ENCODE results near the gene FGD5. TPM values are rescaled to one million over a fixed set of nuclear protein-coding genes. Genes with fewer than 3 reads are reported as not detected.

The FGD5 gene
- total and polyA plus RNA-seq, 11 donors: 6.4 to 22.5 (median 14.9) TPM

DNA sequence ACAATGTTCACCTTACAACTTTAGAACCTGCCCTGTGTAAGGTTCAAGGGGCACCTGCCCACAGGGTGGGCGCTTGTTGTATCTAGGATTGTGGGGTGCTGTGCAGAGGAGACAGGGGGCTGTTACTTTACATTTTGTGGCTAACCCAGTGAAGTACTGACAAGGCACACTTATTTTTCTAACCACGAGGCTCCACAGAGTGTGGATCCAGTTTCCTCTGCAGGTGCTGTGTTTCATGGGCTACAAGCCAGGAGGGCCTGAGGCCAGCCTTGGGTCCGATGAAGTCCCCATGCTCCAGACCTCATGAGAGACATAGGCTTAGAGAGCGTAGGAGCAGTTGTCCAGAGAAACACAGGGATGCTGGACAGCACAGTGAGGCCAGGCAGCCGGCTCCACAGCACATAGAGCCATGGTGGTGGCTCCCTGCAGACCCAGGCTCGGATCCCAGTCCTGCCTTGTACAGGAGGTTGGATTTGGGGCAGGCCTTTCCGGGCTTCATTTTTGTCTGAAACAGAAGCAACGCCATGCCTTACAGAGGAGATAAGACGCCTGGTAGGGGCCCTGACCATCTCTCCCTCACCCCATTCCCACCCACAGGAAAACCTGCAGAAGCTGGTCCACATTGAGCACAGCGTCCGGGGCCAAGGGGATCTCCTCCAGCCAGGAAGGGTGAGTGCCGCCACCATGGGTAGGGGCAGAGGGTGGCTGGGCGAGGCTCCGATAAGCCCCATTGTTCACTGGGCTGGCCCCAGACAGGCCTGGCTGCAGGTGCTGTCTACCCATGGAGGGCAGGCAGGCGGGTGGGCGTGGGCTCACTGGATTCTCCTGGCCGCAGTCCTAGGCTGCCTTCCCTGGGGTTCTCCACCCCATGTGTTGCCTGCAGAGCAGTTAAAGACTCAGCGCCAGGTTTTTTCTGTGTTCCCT lies 88.5 kb downstream of the FGD5 start:
- 54 to 64% (median 59%) methylated on average over 14 to 18 of the region's 18 CpGs for WGBS, 4 donors
- Histone ChIP-seq H3K36me3 (peaks cover 0 to 57% (median 9%) of the 10 kb centered on the region in 9 donors), H3K4me1 (peaks cover 0 to 32% (median 16%) of the 10 kb centered on the region in 12 donors), H3K4me3 (no peak overlapping the region), H3K27ac (peak overlapping the region in 7 of 12 donors; percentile 3 to 56 (median 18)), H3K9me3 (peaks cover 0 to 5% (median 0%) of the 10 kb centered on the region in 12 donors), H3K27me3 (no peaks in the 10 kb centered on the region)
- intact Hi-C loops (cut with DNase I): loop anchor here in 1 of 10 donors (2.0 kb wide), 1 partner anchor 97 kb away; no protein-coding TSS in a partner anchor
- peak; percentile 46 to 70 (median 56) for ATAC-seq
- peak in 3 of 5 donors; percentile 33 to 70 (median 62) for DNase-seq
- TF ChIP-seq POLR2A (IDR thresholded peaks at IDR 0.05): no peak
- TF ChIP-seq, protein P1, sequence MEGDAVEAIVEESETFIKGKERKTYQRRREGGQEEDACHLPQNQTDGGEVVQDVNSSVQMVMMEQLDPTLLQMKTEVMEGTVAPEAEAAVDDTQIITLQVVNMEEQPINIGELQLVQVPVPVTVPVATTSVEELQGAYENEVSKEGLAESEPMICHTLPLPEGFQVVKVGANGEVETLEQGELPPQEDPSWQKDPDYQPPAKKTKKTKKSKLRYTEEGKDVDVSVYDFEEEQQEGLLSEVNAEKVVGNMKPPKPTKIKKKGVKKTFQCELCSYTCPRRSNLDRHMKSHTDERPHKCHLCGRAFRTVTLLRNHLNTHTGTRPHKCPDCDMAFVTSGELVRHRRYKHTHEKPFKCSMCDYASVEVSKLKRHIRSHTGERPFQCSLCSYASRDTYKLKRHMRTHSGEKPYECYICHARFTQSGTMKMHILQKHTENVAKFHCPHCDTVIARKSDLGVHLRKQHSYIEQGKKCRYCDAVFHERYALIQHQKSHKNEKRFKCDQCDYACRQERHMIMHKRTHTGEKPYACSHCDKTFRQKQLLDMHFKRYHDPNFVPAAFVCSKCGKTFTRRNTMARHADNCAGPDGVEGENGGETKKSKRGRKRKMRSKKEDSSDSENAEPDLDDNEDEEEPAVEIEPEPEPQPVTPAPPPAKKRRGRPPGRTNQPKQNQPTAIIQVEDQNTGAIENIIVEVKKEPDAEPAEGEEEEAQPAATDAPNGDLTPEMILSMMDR (IDR thresholded peaks at IDR 0.05): no peak

DNA sequence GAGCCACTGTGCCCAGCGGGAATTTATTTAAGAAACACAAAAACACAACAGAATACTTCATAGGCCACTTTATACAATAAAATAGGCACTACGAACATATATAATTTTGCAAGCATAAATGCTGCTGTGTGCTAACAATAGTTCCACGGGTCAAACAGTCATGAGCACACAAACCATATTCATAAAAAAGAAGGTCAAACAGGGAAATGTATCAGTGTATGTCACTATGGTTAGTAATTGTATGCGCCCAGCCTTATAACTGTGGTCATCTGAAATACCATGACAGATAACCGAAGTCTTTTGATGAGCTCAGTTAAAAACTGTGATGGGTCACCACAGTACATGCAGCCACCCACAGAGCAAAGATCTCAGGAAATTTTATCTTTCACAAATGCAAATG lies 90.5 kb downstream of the FGD5 start:
- Histone ChIP-seq H3K9me3 (peaks cover 0 to 5% (median 0%) of the 10 kb centered on the region in 12 donors), H3K4me3 (no peak overlapping the region), H3K36me3 (peaks cover 0 to 67% (median 15%) of the 10 kb centered on the region in 9 donors), H3K27me3 (no peaks in the 10 kb centered on the region), H3K4me1 (peaks cover 0 to 24% (median 14%) of the 10 kb centered on the region in 12 donors), H3K27ac (no peak overlapping the region)
- no peak for DNase-seq
- TF ChIP-seq, protein P1 (IDR thresholded peaks at IDR 0.05): no peak
- TF ChIP-seq POLR2A (IDR thresholded peaks at IDR 0.05): no peak
- intact Hi-C loops (cut with DNase I): no loop called here
- ATAC-seq: no peak
- WGBS, 4 donors: 90 to 96% (median 92%) methylated on average over 5 of the region's 5 CpGs

DNA sequence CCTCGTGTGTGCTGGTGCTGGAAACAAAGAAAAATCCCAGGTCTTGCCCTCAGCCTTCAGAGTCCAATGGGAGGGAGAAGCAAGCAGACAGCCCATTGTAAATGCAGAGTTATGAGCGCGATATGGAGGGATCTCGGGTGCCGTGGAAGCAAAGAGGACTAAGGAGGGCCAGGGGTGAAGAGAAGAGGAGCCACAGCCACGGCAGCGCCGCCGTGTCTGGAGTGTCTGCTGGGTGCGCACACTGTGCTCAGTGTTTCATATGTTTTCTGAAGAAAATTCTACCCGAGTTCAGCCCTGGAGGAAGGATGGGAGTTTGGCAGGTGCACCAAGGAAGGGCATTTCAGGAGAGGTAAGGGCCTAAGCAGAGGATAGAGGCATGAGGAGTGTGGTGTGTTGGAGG lies 92.9 kb downstream of the FGD5 start:
- Histone ChIP-seq H3K4me1 (peaks cover 0 to 25% (median 17%) of the 10 kb centered on the region in 12 donors), H3K36me3 (peaks cover 0 to 66% (median 15%) of the 10 kb centered on the region in 9 donors), H3K9me3 (no peaks in the 10 kb centered on the region), H3K4me3 (no peak overlapping the region), H3K27me3 (no peaks in the 10 kb centered on the region), H3K27ac (no peak overlapping the region)
- intact Hi-C loops (cut with DNase I): loop anchor here in 2 of 10 donors (5.0 to 10.0 kb wide), 2 partner anchors 124 to 397 kb away; no protein-coding TSS in a partner anchor
- no peak for TF ChIP-seq POLR2A (IDR thresholded peaks at IDR 0.05)
- TF ChIP-seq, protein P1 (IDR thresholded peaks at IDR 0.05): no peak
- DNase-seq: no peak
- WGBS, 4 donors: 92 to 93% (median 93%) methylated on average over 11 of the region's 11 CpGs
- no peak for ATAC-seq

Measured in heart left ventricle (tissue), 16 donors.